Mesothelial cell of epicardium (in vitro differentiated cells): Measurements from ENCODE around the gene DGKD. TPM values are rescaled to one million over a fixed set of nuclear protein-coding genes. Genes with fewer than 3 reads are reported as not detected.
A peak's percentile ranks its signal among the peaks of the same experiment; 100 is the strongest.

ENCODE experiments used
- DNase-seq, 2 experiments: peaks; one replicate each; pipeline ENCODE4 v3.0.0; 2021; ENCODE audit warnings: low spot score in 2 of 2; ENCODE audit not compliant: unreplicated experiment in 2 of 2
- H3K27ac Mint-ChIP-seq: 2 replicates; pipeline ENCODE4 v1.8.0; 2021; ENCODE audit warnings: mixed read lengths
- H3K27me3 Mint-ChIP-seq: 2 replicates; pipeline ENCODE4 v1.8.0; 2021; ENCODE audit warnings: low read depth, mixed read lengths
- H3K36me3 Mint-ChIP-seq: 2 replicates; pipeline ENCODE4 v1.8.0; 2021; ENCODE audit warnings: mixed read lengths
- H3K4me1 Mint-ChIP-seq: 2 replicates; pipeline ENCODE4 v1.8.0; 2021; ENCODE audit warnings: mixed read lengths
- H3K4me3 Mint-ChIP-seq: 2 replicates; pipeline ENCODE4 v1.8.0; 2021; ENCODE audit warnings: mild to moderate bottlenecking, moderate library complexity, mixed read lengths
- H3K9me3 Mint-ChIP-seq: 2 replicates; pipeline ENCODE4 v1.8.0; 2021; ENCODE audit warnings: mixed read lengths
- CTCF ChIP-seq: fragments of 200-600 bp; sonication (generic); IDR thresholded peaks from one replicate; pipeline ENCODE4 v1.5.0; 2021; ENCODE audit warnings: antibody characterized with exemption; ENCODE audit not compliant: unreplicated experiment
- total RNA-seq: library from RNA; stranded (reverse); gene quantifications from 3 replicates; pipeline ENCODE4 v1.2.1, GENCODE V29; 2021

Gene DGKD
- total RNA-seq, 1 donor from 2014 or later: 64.5 TPM

GRCh38 chr2:233379441-233379840, 25.1 kb downstream of the DGKD start:
- TF ChIP-seq CTCF: no peak
- H3K27me3 Mint-ChIP-seq: no peaks in the 10 kb centered on the region
- peak overlapping the region; percentile 45 for H3K27ac Mint-ChIP-seq
- H3K4me3 Mint-ChIP-seq: no peak overlapping the region
- H3K9me3 Mint-ChIP-seq: peaks cover 4% of the 10 kb centered on the region
- peaks cover 15% of the 10 kb centered on the region for H3K4me1 Mint-ChIP-seq
- peaks cover 11% of the 10 kb centered on the region for H3K36me3 Mint-ChIP-seq
- DNase-seq: no peak

GRCh38 chr2:233380132-233380895, 26.0 kb downstream of the DGKD start:
- TF ChIP-seq CTCF: no peak
- DNase-seq: no peak
- H3K9me3 Mint-ChIP-seq: peaks cover 4% of the 10 kb centered on the region
- no peak overlapping the region for H3K4me3 Mint-ChIP-seq
- H3K27ac Mint-ChIP-seq: no peak overlapping the region
- peaks cover 11% of the 10 kb centered on the region for H3K36me3 Mint-ChIP-seq
- H3K27me3 Mint-ChIP-seq: no peaks in the 10 kb centered on the region
- H3K4me1 Mint-ChIP-seq: peaks cover 23% of the 10 kb centered on the region

DNA sequence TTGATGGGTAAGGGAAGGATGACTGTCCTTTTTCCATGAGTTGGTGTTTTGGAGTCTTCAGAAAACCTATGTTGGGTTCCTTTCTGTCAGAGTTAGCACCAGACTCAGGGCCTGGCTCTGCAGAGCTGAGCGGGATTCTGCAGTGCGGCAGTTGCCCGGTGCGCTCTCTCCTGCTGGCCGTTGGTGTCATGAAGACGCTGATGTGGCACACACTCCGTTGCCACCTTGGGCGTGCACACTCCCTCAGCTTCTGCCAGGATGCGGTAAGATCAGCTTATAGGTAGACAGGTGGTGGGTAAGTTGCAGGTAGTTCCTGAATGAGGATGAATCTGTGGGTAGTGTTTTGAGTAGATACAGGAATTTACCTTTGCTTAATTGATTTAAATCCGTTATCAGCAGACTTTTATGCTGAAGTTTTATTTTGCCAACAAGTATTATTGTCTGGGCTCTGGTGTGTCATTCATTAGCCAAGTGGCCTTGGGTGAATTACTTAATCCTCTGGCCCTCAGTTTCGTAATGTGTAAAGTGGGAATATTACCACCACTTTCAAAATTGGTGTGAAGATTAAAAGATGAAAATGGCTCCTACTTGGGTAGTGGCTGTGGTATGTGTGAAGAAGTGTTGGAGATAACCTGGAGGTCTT, 26.8 kb downstream of the DGKD start:
- Mint-ChIP-seq H3K4me3 (no peak overlapping the region), H3K9me3 (peaks cover 4% of the 10 kb centered on the region)

DNA sequence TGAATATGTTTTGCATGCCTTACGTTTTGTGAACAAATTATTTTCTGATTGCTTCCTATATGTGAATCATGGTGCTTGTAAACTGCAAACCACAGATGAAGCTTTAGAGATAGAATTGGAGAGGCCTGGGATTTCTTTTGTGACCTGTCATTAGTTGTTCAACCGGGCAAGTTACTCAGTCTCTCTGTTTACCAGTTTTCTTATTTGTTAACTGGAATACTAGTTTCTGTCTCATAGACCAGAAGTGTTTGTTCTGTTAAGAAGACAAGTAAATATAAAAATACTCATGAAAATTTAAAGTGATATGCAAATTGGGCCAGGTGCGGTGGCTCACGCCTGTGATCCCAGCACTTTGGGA, 27.3 kb downstream of the DGKD start:
- Mint-ChIP-seq H3K27ac (no peak overlapping the region), H3K4me3 (no peak overlapping the region), H3K36me3 (peaks cover 11% of the 10 kb centered on the region), H3K27me3 (no peaks in the 10 kb centered on the region), H3K9me3 (peaks cover 4% of the 10 kb centered on the region), H3K4me1 (peaks cover 29% of the 10 kb centered on the region)
- no peak for DNase-seq
- TF ChIP-seq CTCF: no peak

More for the DNA sequence above, 26.8 kb downstream of the DGKD start:
- Mint-ChIP-seq H3K27me3 (no peaks in the 10 kb centered on the region), H3K4me1 (peaks cover 26% of the 10 kb centered on the region), H3K36me3 (peaks cover 11% of the 10 kb centered on the region), H3K27ac (no peak overlapping the region)
- DNase-seq: no peak
- no peak for TF ChIP-seq CTCF

DNA sequence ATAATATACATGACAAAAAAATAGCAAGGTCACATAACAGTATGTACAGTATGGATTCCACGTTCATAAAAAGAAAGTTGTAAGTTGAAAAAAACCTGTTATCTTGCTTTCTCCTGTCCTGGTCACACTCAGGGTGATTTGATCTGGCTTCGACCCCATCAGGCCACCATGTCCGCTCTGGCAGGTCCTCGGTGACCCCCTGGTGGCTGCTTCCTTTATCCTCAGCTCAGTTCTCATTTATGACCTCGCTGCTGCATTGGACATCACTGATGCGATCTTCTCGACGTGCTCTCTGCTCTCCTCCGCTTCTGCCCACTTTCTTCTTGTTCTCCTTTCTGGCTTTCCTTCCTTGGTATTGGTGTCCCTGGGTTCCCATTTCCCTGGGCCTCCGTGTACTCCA, 29.7 kb downstream of the DGKD start:
- no peaks in the 10 kb centered on the region for H3K36me3 Mint-ChIP-seq
- no peak overlapping the region for H3K4me3 Mint-ChIP-seq
- H3K9me3 Mint-ChIP-seq: no peaks in the 10 kb centered on the region
- TF ChIP-seq CTCF: no peak
- no peak for DNase-seq
- no peaks in the 10 kb centered on the region for H3K27me3 Mint-ChIP-seq
- peak overlapping the region; percentile 4 for H3K27ac Mint-ChIP-seq
- peaks cover 46% of the 10 kb centered on the region for H3K4me1 Mint-ChIP-seq
